GM10266 (cell line): ENCODE data around the gene COL4A5.
"Not testable (repeated sequence)": the region's sequence is repeated elsewhere in the genome, so short reads cannot be mapped to it uniquely, and the experiment has no call there.

Source experiments
- DNase-seq: peaks from one replicate; pipeline ENCODE4 v3.0.0; 2012; ENCODE audit errors: extremely low spot score
- TF ChIP-seq, protein P1 (sequence below): IDR thresholded peaks from 2 replicates; pipeline ENCODE4 v1.5.1; 2012; ENCODE audit warnings: mild to moderate bottlenecking, low read depth; ENCODE audit not compliant: control insufficient read depth, insufficient read depth; ENCODE audit errors: missing control alignments

The COL4A5 gene

DNA sequence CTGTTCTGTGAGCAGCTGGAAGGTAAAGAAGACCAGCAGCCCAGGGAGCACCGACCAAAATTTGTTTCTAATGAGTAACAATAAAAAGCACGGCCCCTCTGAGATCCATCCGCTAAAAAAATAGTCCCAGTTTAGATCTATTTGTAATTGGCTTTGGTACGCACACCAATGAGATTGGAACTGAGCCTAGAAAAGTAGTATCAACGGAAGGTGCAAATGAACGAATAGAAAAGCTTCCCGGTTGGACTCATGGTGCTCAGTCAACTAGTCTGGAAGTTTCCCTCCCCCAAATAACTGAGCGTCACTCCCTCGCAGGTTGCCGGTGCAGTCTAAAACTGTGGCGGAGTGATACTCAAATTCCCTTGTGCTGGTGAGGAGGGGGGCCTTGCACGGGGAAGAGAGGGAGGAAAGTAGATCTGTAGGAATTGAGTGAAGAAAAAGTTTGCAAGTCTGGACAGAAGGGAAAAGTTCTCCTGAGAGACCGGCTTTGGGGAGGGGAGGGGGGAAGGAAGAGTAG lies at the start of gene COL4A5:
TSS of gene COL4A5 (plus strand) at position 413 of the 517 bp plus-strand sequence. CDS start 288 bp downstream, outside the sequence.
- DNase-seq, result no peak
- TF ChIP-seq, protein P1, sequence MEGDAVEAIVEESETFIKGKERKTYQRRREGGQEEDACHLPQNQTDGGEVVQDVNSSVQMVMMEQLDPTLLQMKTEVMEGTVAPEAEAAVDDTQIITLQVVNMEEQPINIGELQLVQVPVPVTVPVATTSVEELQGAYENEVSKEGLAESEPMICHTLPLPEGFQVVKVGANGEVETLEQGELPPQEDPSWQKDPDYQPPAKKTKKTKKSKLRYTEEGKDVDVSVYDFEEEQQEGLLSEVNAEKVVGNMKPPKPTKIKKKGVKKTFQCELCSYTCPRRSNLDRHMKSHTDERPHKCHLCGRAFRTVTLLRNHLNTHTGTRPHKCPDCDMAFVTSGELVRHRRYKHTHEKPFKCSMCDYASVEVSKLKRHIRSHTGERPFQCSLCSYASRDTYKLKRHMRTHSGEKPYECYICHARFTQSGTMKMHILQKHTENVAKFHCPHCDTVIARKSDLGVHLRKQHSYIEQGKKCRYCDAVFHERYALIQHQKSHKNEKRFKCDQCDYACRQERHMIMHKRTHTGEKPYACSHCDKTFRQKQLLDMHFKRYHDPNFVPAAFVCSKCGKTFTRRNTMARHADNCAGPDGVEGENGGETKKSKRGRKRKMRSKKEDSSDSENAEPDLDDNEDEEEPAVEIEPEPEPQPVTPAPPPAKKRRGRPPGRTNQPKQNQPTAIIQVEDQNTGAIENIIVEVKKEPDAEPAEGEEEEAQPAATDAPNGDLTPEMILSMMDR, result no peak

- not testable (repeated sequence) for DNase-seq
Measured at GRCh38 chrX:108390976-108391717, 48.5 kb upstream of the COL4A5 start.

GRCh38 chrX:108396188-108396891 lies 43.3 kb upstream of the COL4A5 start:
- TF ChIP-seq, protein P1, result no peak
- no peak for DNase-seq

- TF ChIP-seq, protein P1, result no peak
- DNase-seq, result no peak
Measured at GRCh38 chrX:108396986-108397385, 42.7 kb upstream of the COL4A5 start.

GRCh38 chrX:108397627-108398391 lies 41.8 kb upstream of the COL4A5 start:
- DNase-seq, result no peak
- TF ChIP-seq, protein P1, result no peak

DNA sequence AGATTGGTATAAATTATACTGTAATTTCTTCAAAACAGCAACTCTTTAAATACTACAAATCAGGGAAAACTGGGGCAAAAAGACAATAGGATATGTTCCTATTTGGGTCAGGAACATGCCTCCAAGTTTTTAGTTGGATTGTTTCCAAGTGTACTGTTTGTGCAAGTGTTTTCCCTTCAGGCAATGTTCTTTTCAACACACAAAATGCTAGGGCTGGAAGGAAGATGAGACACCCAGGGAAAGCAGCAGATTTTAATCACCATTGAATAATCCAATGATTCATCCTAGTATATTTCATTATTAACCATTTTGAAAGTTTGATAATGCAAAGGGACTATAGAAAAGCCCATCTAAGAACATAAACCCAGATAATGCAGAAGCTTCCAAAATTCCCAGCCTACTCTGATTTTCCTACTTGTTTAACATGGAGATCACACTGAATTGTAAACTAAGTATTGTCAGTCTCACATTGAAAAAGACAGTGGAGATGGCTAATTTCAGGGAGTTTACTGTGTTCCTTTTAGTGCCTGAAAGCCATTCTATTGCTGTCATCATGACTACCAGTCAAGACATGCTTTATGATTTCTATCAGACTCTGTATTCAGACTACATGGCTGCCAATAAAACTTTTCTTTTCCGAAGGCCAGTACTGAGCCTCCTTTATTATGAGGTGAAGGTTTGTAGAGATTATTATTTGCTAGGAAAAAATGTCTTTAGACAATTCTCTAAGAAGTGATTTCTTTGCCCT lies 40.0 kb upstream of the COL4A5 start:
- no peak for DNase-seq
- TF ChIP-seq, protein P1, result no peak

DNA sequence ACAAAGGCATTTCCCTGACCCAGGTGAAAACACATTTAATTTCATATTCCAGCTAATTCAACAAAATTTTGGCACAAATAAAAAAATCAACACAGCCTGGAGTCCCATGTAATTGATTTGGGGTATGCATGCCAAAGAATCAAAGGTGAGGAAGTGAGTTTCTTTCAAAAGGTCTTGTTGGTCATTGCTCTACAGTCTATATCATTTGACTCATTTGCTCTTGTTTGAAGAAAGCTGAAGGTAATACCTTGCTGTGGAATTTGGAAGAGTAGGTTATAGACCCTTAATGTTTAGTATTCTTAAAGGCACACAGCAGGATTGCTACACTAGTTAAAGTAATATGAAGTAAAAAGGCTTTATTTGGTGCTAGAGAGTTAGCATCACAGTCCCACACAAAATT lies 26.9 kb upstream of the COL4A5 start:
- TF ChIP-seq, protein P1, result no peak
- no peak for DNase-seq
